ENCODE results near the gene PROKR1.
"Not testable (repeated sequence)": the region's sequence is repeated elsewhere in the genome, so short reads cannot be mapped to it uniquely, and the experiment has no call there.

PROKR1 gene

GRCh38 chr2:68658266-68658665 is 14.9 kb downstream of the PROKR1 start:
- no peak for DNase-seq (ENCODE audit: low read depth in 2 of 2)

GRCh38 chr2:68659081-68659480 is 15.7 kb downstream of the PROKR1 start:
- no peak for DNase-seq (ENCODE audit: low read depth in 2 of 2)

GRCh38 chr2:68660658-68661057 is 17.3 kb downstream of the PROKR1 start:
- DNase-seq (ENCODE audit: low read depth in 2 of 2), result no peak

- DNase-seq (ENCODE audit: low read depth in 2 of 2), result no peak
Measured at GRCh38 chr2:68662466-68662865, 19.1 kb downstream of the PROKR1 start.

GRCh38 chr2:68663371-68664156 is 20.2 kb downstream of the PROKR1 start:
- no peak for DNase-seq (ENCODE audit: low read depth in 2 of 2)

GRCh38 chr2:68667371-68667770 is 24.0 kb downstream of the PROKR1 start:
- no peak for DNase-seq (ENCODE audit: low read depth in 2 of 2)

GRCh38 chr2:68669651-68670050 is 26.3 kb downstream of the PROKR1 start:
- no peak for DNase-seq (ENCODE audit: low read depth in 2 of 2)

GRCh38 chr2:68671961-68672360 is 28.6 kb downstream of the PROKR1 start:
- DNase-seq (ENCODE audit: low read depth in 2 of 2), result no peak

GRCh38 chr2:68673631-68674030 is 30.3 kb downstream of the PROKR1 start:
- DNase-seq (ENCODE audit: low read depth in 2 of 2), result no peak

GRCh38 chr2:68675470-68675869 is 32.1 kb downstream of the PROKR1 start:
- no peak for DNase-seq (ENCODE audit: low read depth in 2 of 2)

- not testable (repeated sequence) for DNase-seq (ENCODE audit: low read depth in 2 of 2)
Measured at GRCh38 chr2:68677837-68678236, 34.5 kb downstream of the PROKR1 start.

- DNase-seq (ENCODE audit: low read depth in 2 of 2), result not testable (repeated sequence)
Measured at GRCh38 chr2:68679166-68679916, 36.0 kb downstream of the PROKR1 start.

- DNase-seq (ENCODE audit: low read depth in 2 of 2), result not testable (repeated sequence)
Measured at GRCh38 chr2:68679917-68680267, 36.5 kb downstream of the PROKR1 start.

- no peak for DNase-seq (ENCODE audit: low read depth in 2 of 2)
Measured at GRCh38 chr2:68684197-68684596, 40.8 kb downstream of the PROKR1 start.

GRCh38 chr2:68686178-68686577 is 42.8 kb downstream of the PROKR1 start:
- no peak for DNase-seq (ENCODE audit: low read depth in 2 of 2)

- DNase-seq (ENCODE audit: low read depth in 2 of 2), result no peak
Measured at GRCh38 chr2:68687018-68687417, 43.6 kb downstream of the PROKR1 start.

GRCh38 chr2:68689553-68690537 is 46.5 kb downstream of the PROKR1 start:
- no peak for DNase-seq (ENCODE audit: low read depth in 2 of 2)

- DNase-seq (ENCODE audit: low read depth in 2 of 2), result no peak
Measured at GRCh38 chr2:68690851-68691250, 47.5 kb downstream of the PROKR1 start.

GRCh38 chr2:68692511-68692910 is 49.1 kb downstream of the PROKR1 start:
- no peak for DNase-seq (ENCODE audit: low read depth in 2 of 2)

- no peak for DNase-seq (ENCODE audit: low read depth in 2 of 2)
Measured at GRCh38 chr2:68693951-68694350, 50.6 kb downstream of the PROKR1 start.

- no peak for DNase-seq (ENCODE audit: low read depth in 2 of 2)
Measured at GRCh38 chr2:68695971-68696370, 52.6 kb downstream of the PROKR1 start.

- no peak for DNase-seq (ENCODE audit: low read depth in 2 of 2)
Measured at GRCh38 chr2:68696554-68696953, 53.2 kb downstream of the PROKR1 start.

Data from stimulated activated CD8-positive, alpha-beta memory T cell treated with anti-CD3 and anti-CD28 coated beads, Interleukin-2, amount 100 ng/mL, for 1 hour (primary cell).